NT2/D1 (cell line): ENCODE results near the gene TCF4.

Source experiments
- SUZ12 ChIP-seq: IDR thresholded peaks from 2 replicates; pipeline ENCODE4 v1.6.1; 2011; ENCODE audit not compliant: insufficient read length, insufficient read depth; ENCODE audit errors: extremely low read depth
- YY1 ChIP-seq: IDR thresholded peaks from 2 replicates; pipeline ENCODE4 v1.6.1; 2011; ENCODE audit not compliant: insufficient read length, insufficient read depth
- ZNF274 ChIP-seq: IDR thresholded peaks from 2 replicates; pipeline ENCODE4 v1.6.1; 2011; ENCODE audit warnings: mild to moderate bottlenecking, low read depth, low read length

- TF ChIP-seq SUZ12 (no peak), YY1 (no peak), ZNF274 (no peak)
Observed at GRCh38 chr18:55361492-55362250, 226.3 kb downstream of the TCF4 start.
